ENCODE data around the gene PLAC1.

The PLAC1 gene, protein sequence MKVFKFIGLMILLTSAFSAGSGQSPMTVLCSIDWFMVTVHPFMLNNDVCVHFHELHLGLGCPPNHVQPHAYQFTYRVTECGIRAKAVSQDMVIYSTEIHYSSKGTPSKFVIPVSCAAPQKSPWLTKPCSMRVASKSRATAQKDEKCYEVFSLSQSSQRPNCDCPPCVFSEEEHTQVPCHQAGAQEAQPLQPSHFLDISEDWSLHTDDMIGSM
- 0 reads per million in 3 donors for total RNA-seq

GRCh38 chrX:134658002-134658759 lies at the start of gene PLAC1:
Gene PLAC1, minus strand, starts transcription at chrX:134658471. Its CDS starts 91,789 bp downstream, at chrX:134566682.
- no peaks in the 10 kb centered on the region for H3K9me3 ChIP-seq (ENCODE audit: control insufficient read depth, low read length)
- H3K4me3 ChIP-seq (ENCODE audit: insufficient read depth, low read depth, low read length, poor library complexity, severe bottlenecking) = no peak within 1 kb of the TSS
- H3K27me3 ChIP-seq (replicated peaks; ENCODE audit: control insufficient read depth, insufficient read depth, low read length, poor library complexity, severe bottlenecking) = no peaks in the 10 kb centered on the region
- no peak for DNase-seq
- no peak within 1 kb of the TSS for H3K27ac ChIP-seq (ENCODE audit: insufficient read depth, low read length, poor library complexity, severe bottlenecking)
- H3K4me1 ChIP-seq (ENCODE audit: control insufficient read depth, insufficient read depth, low read length, poor library complexity, severe bottlenecking) = no peaks in the 10 kb centered on the region
- no peaks in the 10 kb centered on the region for H3K36me3 ChIP-seq (ENCODE audit: control insufficient read depth, insufficient read depth, low read length)

- H3K4me3 ChIP-seq (ENCODE audit: insufficient read depth, low read depth, low read length, poor library complexity, severe bottlenecking) = no peak overlapping the region
- H3K9me3 ChIP-seq (ENCODE audit: control insufficient read depth, low read length) = no peaks in the 10 kb centered on the region
- no peaks in the 10 kb centered on the region for H3K4me1 ChIP-seq (ENCODE audit: control insufficient read depth, insufficient read depth, low read length, poor library complexity, severe bottlenecking)
- H3K36me3 ChIP-seq (ENCODE audit: control insufficient read depth, insufficient read depth, low read length) = no peaks in the 10 kb centered on the region
- no peak overlapping the region for H3K27ac ChIP-seq (ENCODE audit: insufficient read depth, low read length, poor library complexity, severe bottlenecking)
- no peak for DNase-seq
- no peaks in the 10 kb centered on the region for H3K27me3 ChIP-seq (replicated peaks; ENCODE audit: control insufficient read depth, insufficient read depth, low read length, poor library complexity, severe bottlenecking)
Measured at GRCh38 chrX:134706138-134706537, 47.9 kb upstream of the PLAC1 start.

DNA sequence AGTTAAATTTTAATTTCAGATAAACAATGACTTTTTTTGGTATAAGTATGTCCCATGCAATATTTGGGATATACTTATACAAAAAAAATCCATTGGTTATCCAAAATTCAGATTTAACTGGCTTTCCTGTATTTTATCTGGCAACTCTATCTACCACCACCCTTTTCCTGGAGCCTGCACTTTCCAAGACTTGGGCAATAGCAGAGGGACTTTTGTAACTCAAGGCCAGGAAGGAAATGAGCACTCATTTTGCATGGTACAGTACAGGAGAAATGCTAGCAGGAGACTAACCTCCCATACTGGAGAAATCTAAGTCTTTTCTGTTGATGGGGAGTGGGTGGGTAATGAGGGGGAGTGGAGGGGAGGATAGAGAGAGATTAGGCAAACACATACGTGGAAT lies 37.7 kb upstream of the PLAC1 start:
- H3K27ac ChIP-seq (ENCODE audit: insufficient read depth, low read length, poor library complexity, severe bottlenecking) = no peak overlapping the region
- DNase-seq = no peak
- H3K4me1 ChIP-seq (ENCODE audit: control insufficient read depth, insufficient read depth, low read length, poor library complexity, severe bottlenecking) = no peaks in the 10 kb centered on the region
- no peaks in the 10 kb centered on the region for H3K27me3 ChIP-seq (replicated peaks; ENCODE audit: control insufficient read depth, insufficient read depth, low read length, poor library complexity, severe bottlenecking)
- no peak overlapping the region for H3K4me3 ChIP-seq (ENCODE audit: insufficient read depth, low read depth, low read length, poor library complexity, severe bottlenecking)
- H3K36me3 ChIP-seq (ENCODE audit: control insufficient read depth, insufficient read depth, low read length) = no peaks in the 10 kb centered on the region
- H3K9me3 ChIP-seq (ENCODE audit: control insufficient read depth, low read length) = no peaks in the 10 kb centered on the region

DNA sequence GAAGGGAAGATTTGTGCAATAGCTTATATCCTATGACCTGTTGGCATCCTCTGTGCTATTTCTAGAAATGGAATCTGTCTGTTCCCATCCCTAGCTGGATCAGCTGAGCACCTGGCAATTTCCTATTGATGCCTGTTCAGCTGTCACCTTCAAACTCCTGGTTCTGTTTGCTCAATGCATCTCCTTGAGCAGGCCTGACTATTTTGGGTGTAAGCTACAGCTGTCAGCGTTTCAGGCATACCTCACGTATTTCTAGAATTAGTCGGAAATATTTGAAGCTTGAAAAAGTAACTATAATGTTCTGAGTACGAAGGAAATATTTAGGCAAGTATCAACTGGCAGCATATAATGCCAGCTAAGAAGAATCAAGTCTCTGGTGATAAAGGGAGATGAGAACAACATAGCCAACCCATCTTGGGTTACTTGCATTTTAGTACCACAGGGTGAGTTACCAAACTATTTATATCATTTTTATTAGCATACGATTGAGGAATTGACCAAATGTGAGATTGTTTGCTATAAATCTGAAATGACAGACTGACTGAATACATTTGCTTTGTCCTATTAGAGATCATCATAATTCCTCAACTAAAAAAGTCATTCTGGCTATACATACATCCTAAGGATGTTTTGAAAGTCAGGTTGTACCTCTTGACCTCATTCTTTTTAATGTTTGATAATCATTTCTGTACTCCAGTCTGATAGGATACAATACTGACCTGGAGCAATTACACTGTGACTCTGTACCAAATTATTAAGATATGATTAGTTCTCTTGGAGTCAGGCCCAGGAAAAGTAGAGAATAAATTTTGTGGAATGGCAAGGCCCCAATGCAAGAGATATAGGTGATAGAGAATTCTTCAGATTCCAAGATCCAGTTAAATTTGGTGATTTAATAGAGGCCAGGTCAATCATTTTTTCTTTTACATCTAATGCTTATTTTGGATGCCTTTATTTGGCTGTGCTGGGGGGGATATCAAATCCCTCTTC lies 36.4 kb upstream of the PLAC1 start:
- no peak overlapping the region for H3K4me3 ChIP-seq (ENCODE audit: insufficient read depth, low read depth, low read length, poor library complexity, severe bottlenecking)

GRCh38 chrX:134693644-134694043 lies 35.4 kb upstream of the PLAC1 start:
- DNase-seq = no peak
- no peaks in the 10 kb centered on the region for H3K9me3 ChIP-seq (ENCODE audit: control insufficient read depth, low read length)
- no peaks in the 10 kb centered on the region for H3K36me3 ChIP-seq (ENCODE audit: control insufficient read depth, insufficient read depth, low read length)
- H3K4me3 ChIP-seq (ENCODE audit: insufficient read depth, low read depth, low read length, poor library complexity, severe bottlenecking) = no peak overlapping the region
- H3K4me1 ChIP-seq (ENCODE audit: control insufficient read depth, insufficient read depth, low read length, poor library complexity, severe bottlenecking) = no peaks in the 10 kb centered on the region
- no peak overlapping the region for H3K27ac ChIP-seq (ENCODE audit: insufficient read depth, low read length, poor library complexity, severe bottlenecking)
- no peaks in the 10 kb centered on the region for H3K27me3 ChIP-seq (replicated peaks; ENCODE audit: control insufficient read depth, insufficient read depth, low read length, poor library complexity, severe bottlenecking)

More for the DNA sequence above, 36.4 kb upstream of the PLAC1 start:
- Histone ChIP-seq H3K4me1 (ENCODE audit: control insufficient read depth, insufficient read depth, low read length, poor library complexity, severe bottlenecking) (no peaks in the 10 kb centered on the region), H3K27me3 (replicated peaks; ENCODE audit: control insufficient read depth, insufficient read depth, low read length, poor library complexity, severe bottlenecking) (no peaks in the 10 kb centered on the region), H3K27ac (ENCODE audit: insufficient read depth, low read length, poor library complexity, severe bottlenecking) (no peak overlapping the region), H3K36me3 (ENCODE audit: control insufficient read depth, insufficient read depth, low read length) (no peaks in the 10 kb centered on the region), H3K9me3 (ENCODE audit: control insufficient read depth, low read length) (no peaks in the 10 kb centered on the region)
- DNase-seq = no peak

DNA sequence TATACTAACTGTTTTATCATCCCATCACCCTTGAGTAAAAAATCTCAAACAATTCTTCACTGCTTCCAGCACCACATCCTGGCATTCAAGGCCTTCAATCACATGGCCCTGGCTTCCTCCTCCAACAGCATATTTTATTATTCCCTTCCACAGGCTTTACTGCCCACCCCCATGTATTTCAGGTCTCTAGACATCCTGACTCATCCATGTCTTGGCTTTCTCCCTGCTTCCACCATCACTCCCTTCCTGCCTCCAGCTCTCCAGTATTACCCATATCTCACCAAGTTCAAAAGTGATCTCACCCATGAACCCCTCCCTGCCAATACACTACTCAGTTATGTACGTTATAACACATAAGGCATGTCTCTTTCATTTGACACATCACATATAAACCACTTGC lies 34.7 kb upstream of the PLAC1 start:
- no peak for DNase-seq
- no peaks in the 10 kb centered on the region for H3K27me3 ChIP-seq (replicated peaks; ENCODE audit: control insufficient read depth, insufficient read depth, low read length, poor library complexity, severe bottlenecking)
- no peak overlapping the region for H3K4me3 ChIP-seq (ENCODE audit: insufficient read depth, low read depth, low read length, poor library complexity, severe bottlenecking)
- no peaks in the 10 kb centered on the region for H3K9me3 ChIP-seq (ENCODE audit: control insufficient read depth, low read length)
- no peaks in the 10 kb centered on the region for H3K36me3 ChIP-seq (ENCODE audit: control insufficient read depth, insufficient read depth, low read length)
- H3K4me1 ChIP-seq (ENCODE audit: control insufficient read depth, insufficient read depth, low read length, poor library complexity, severe bottlenecking) = no peaks in the 10 kb centered on the region
- H3K27ac ChIP-seq (ENCODE audit: insufficient read depth, low read length, poor library complexity, severe bottlenecking) = no peak overlapping the region

DNA sequence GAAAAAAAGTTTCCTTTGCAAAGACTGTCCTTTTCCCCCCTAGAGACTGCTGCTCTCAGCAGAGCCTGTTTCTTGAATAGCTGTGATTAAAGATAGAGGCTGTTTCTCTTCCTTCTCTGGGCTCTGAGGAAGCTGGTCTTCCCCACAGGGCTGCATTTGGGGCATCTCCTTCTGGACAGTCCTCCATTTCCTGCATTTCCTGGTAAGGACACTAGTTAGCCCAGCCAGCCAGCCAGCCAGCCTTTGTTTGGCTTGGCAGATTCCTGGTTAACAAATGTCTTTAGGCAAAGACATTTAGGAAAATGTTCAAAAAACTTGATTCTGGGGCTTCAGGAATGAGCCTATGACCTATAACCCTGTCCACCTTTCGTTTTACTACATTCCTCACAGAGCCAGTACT lies 34.0 kb upstream of the PLAC1 start:
- Histone ChIP-seq H3K4me1 (ENCODE audit: control insufficient read depth, insufficient read depth, low read length, poor library complexity, severe bottlenecking) (no peaks in the 10 kb centered on the region), H3K27ac (ENCODE audit: insufficient read depth, low read length, poor library complexity, severe bottlenecking) (no peak overlapping the region), H3K4me3 (ENCODE audit: insufficient read depth, low read depth, low read length, poor library complexity, severe bottlenecking) (no peak overlapping the region), H3K27me3 (replicated peaks; ENCODE audit: control insufficient read depth, insufficient read depth, low read length, poor library complexity, severe bottlenecking) (no peaks in the 10 kb centered on the region), H3K36me3 (ENCODE audit: control insufficient read depth, insufficient read depth, low read length) (no peaks in the 10 kb centered on the region), H3K9me3 (ENCODE audit: control insufficient read depth, low read length) (no peaks in the 10 kb centered on the region)
- DNase-seq = no peak

DNA sequence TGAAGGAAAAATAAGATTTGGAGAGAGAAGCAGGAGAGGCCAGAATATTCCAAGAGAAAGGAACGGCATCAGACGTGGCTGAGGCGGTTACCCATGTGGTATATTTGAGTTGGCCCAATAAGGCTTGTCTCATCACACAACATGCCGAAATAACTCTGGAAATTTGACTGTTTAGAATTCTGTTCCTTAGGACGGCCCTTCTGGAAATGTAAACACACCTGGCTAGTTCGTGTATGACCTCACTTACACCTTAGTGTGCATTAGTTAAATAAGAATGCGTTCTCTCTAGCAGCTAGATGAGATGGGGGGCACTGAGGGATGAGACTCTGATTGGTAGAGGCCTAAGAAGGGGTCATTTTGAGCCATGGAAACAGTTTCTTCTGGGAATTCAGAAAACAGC lies 33.2 kb upstream of the PLAC1 start:
- Histone ChIP-seq H3K27ac (ENCODE audit: insufficient read depth, low read length, poor library complexity, severe bottlenecking) (no peak overlapping the region), H3K9me3 (ENCODE audit: control insufficient read depth, low read length) (no peaks in the 10 kb centered on the region), H3K36me3 (ENCODE audit: control insufficient read depth, insufficient read depth, low read length) (no peaks in the 10 kb centered on the region), H3K4me3 (ENCODE audit: insufficient read depth, low read depth, low read length, poor library complexity, severe bottlenecking) (no peak overlapping the region), H3K4me1 (ENCODE audit: control insufficient read depth, insufficient read depth, low read length, poor library complexity, severe bottlenecking) (no peaks in the 10 kb centered on the region), H3K27me3 (replicated peaks; ENCODE audit: control insufficient read depth, insufficient read depth, low read length, poor library complexity, severe bottlenecking) (no peaks in the 10 kb centered on the region)
- no peak for DNase-seq

DNA sequence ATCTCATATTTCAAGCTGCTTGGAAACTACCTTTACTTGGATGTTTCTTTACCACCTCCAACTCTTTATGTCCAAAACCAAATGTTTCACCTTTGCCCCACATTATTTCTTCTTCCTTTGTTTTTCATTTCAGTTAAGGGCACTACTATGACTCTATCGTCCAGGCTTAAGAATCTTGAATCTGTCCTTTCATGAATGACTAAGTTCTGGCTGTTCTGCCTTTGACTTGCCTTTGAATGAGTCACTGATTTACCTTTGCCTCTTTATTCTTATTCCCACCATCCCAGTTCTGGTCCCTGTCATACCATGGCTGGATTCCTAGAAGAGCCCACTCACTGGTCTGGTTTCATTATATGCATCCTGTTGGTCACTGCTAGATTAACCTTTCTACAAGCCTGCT lies 30.6 kb upstream of the PLAC1 start:
- DNase-seq = no peak
- no peaks in the 10 kb centered on the region for H3K9me3 ChIP-seq (ENCODE audit: control insufficient read depth, low read length)

More for the DNA sequence above, 30.6 kb upstream of the PLAC1 start:
- Histone ChIP-seq H3K27ac (ENCODE audit: insufficient read depth, low read length, poor library complexity, severe bottlenecking) (no peak overlapping the region), H3K36me3 (ENCODE audit: control insufficient read depth, insufficient read depth, low read length) (no peaks in the 10 kb centered on the region), H3K27me3 (replicated peaks; ENCODE audit: control insufficient read depth, insufficient read depth, low read length, poor library complexity, severe bottlenecking) (no peaks in the 10 kb centered on the region), H3K4me1 (ENCODE audit: control insufficient read depth, insufficient read depth, low read length, poor library complexity, severe bottlenecking) (no peaks in the 10 kb centered on the region), H3K4me3 (ENCODE audit: insufficient read depth, low read depth, low read length, poor library complexity, severe bottlenecking) (no peak overlapping the region)
